Hippocampal formation (tissue), 2 donors: ENCODE data around the gene FAAH2.
"Not testable (repeated sequence)": the region's sequence is repeated elsewhere in the genome, so short reads cannot be mapped to it uniquely, and the experiment has no call there.

Experiments
- DNase-seq, 2 donors: peaks; one replicate each; lab custom pipeline; 2025; lab: John Stamatoyannopoulos, UW

FAAH2 gene

GRCh38 chrX:57286507-57287251, at the start of gene FAAH2:
Gene FAAH2 (plus strand): TSS chrX:57286706. CDS start chrX:57286826, 120 bp downstream.
- no peak for DNase-seq

GRCh38 chrX:57241967-57242366, 44.5 kb upstream of the FAAH2 start:
- DNase-seq: no peak

GRCh38 chrX:57251965-57252364, 34.5 kb upstream of the FAAH2 start:
- DNase-seq: no peak

- DNase-seq: no peak
Measured at GRCh38 chrX:57265126-57265525, 21.4 kb upstream of the FAAH2 start.

GRCh38 chrX:57266275-57266674, 20.2 kb upstream of the FAAH2 start:
- DNase-seq: no peak

- no peak for DNase-seq
Measured at GRCh38 chrX:57266871-57267270, 19.6 kb upstream of the FAAH2 start.

GRCh38 chrX:57267308-57267707, 19.2 kb upstream of the FAAH2 start:
- DNase-seq: no peak

GRCh38 chrX:57270980-57271379, 15.5 kb upstream of the FAAH2 start:
- no peak for DNase-seq

GRCh38 chrX:57282568-57282967, 3.9 kb upstream of the FAAH2 start:
- DNase-seq: no peak

- no peak for DNase-seq
Measured at GRCh38 chrX:57285001-57285400, 1.5 kb upstream of the FAAH2 start.

GRCh38 chrX:57289089-57289488, 2.6 kb downstream of the FAAH2 start:
- no peak for DNase-seq

GRCh38 chrX:57294961-57295360, 8.5 kb downstream of the FAAH2 start:
- DNase-seq: no peak

GRCh38 chrX:57295679-57296078, 9.2 kb downstream of the FAAH2 start:
- not testable (repeated sequence) for DNase-seq

- DNase-seq: no peak
Measured at GRCh38 chrX:57313583-57314215, 27.2 kb downstream of the FAAH2 start.

GRCh38 chrX:57329008-57329407, 42.5 kb downstream of the FAAH2 start:
- DNase-seq: no peak

GRCh38 chrX:57335790-57336189, 49.3 kb downstream of the FAAH2 start:
- not testable (repeated sequence) for DNase-seq

GRCh38 chrX:57353472-57354132, 67.1 kb downstream of the FAAH2 start:
- no peak for DNase-seq

GRCh38 chrX:57364145-57364544, 77.6 kb downstream of the FAAH2 start:
- no peak for DNase-seq

- no peak for DNase-seq
Measured at GRCh38 chrX:57366430-57366829, 79.9 kb downstream of the FAAH2 start.

- DNase-seq: peak; percentile 1 to 9
Measured at GRCh38 chrX:57367649-57368048, 81.1 kb downstream of the FAAH2 start.

- DNase-seq: no peak
Measured at GRCh38 chrX:57368158-57368557, 81.7 kb downstream of the FAAH2 start.

GRCh38 chrX:57379296-57379695, 92.8 kb downstream of the FAAH2 start:
- DNase-seq: no peak
